CD4-positive, alpha-beta memory T cell (primary cell): ENCODE results near the gene TBRG4. TPM values are rescaled to one million over a fixed set of nuclear protein-coding genes. Genes with fewer than 3 reads are reported as not detected.
"Not testable (repeated sequence)": the region's sequence is repeated elsewhere in the genome, so short reads cannot be mapped to it uniquely, and the experiment has no call there.

Experiments
- CTCF ChIA-PET: fragments of 350-600 bp; sonication (Branson Sonifier 250); formaldehyde crosslinking; loops from one replicate; lab custom pipeline; 2021; ENCODE audit warnings: inconsistent platforms; ENCODE audit not compliant: partially characterized antibody; lab: Charles Lee
- POLR2A ChIA-PET: fragments of 350-600 bp; sonication (Branson Sonifier 250); formaldehyde crosslinking; loops from one replicate; lab custom pipeline; 2021; ENCODE audit not compliant: partially characterized antibody; lab: Charles Lee
- DNase-seq, 5 donors: peaks; one replicate each; pipeline versions ENCODE4 v3.0.0 to v3.0.0-alpha.2; 2020 to 2022; ENCODE audit warnings: mixed read lengths in 1 of 5
- H3K27ac ChIP-seq: one replicate; pipeline ENCODE4 v1.7.0; 2013; ENCODE audit warnings: low read depth, low read length
- H3K27me3 ChIP-seq: 2 replicates; pipeline ENCODE4 v1.7.0; 2013; ENCODE audit warnings: mild to moderate bottlenecking, low read length, moderate library complexity; ENCODE audit not compliant: insufficient read depth
- H3K36me3 ChIP-seq: 2 replicates; pipeline ENCODE4 v1.7.0; 2013; ENCODE audit warnings: mild to moderate bottlenecking, low read length, moderate library complexity; ENCODE audit not compliant: insufficient read depth
- H3K4me1 ChIP-seq: 2 replicates; pipeline ENCODE4 v1.7.0; 2013; ENCODE audit warnings: mild to moderate bottlenecking, low read length, moderate library complexity; ENCODE audit not compliant: insufficient read depth
- H3K4me3 ChIP-seq, 2 donors: one replicate each; pipeline ENCODE4 v1.7.0; 2013; ENCODE audit warnings: low read length in 2 of 2, mild to moderate bottlenecking in 1 of 2
- H3K9me3 ChIP-seq, 2 donors: one replicate each; pipeline ENCODE4 v1.7.0; 2013; ENCODE audit warnings: low read length in 2 of 2, control low read depth in 1 of 2; ENCODE audit not compliant: control insufficient read depth in 1 of 2
- H3K27ac Mint-ChIP-seq, 7 donors: one replicate each; pipeline ENCODE4 v1.8.0; 2020 to 2021; ENCODE audit warnings: mixed read lengths in 7 of 7, mild to moderate bottlenecking in 6 of 7, inconsistent platforms in 3 of 7, moderate library complexity in 3 of 7
- H3K27me3 Mint-ChIP-seq, 2 donors: one replicate each; pipeline ENCODE4 v1.8.0; 2020 to 2021; ENCODE audit warnings: mixed read lengths in 2 of 2
- H3K36me3 Mint-ChIP-seq, 2 donors: one replicate each; pipeline ENCODE4 v1.8.0; 2020 to 2021; ENCODE audit warnings: mixed read lengths in 2 of 2, inconsistent platforms in 1 of 2, mild to moderate bottlenecking in 1 of 2
- H3K4me1 Mint-ChIP-seq, 4 donors: one replicate each; pipeline ENCODE4 v1.8.0; 2020 to 2021; ENCODE audit warnings: mixed read lengths in 4 of 4, mild to moderate bottlenecking in 1 of 4
- H3K4me3 Mint-ChIP-seq, 8 donors: one replicate each; pipeline ENCODE4 v1.8.0; 2020 to 2021; ENCODE audit warnings: mixed read lengths in 8 of 8, mild to moderate bottlenecking in 7 of 8, moderate library complexity in 6 of 8, inconsistent platforms in 3 of 8
- H3K9me3 Mint-ChIP-seq, 8 donors: one replicate each; pipeline ENCODE4 v1.8.0; 2020 to 2021; ENCODE audit warnings: mixed read lengths in 8 of 8, mild to moderate bottlenecking in 5 of 8, inconsistent platforms in 3 of 8, moderate library complexity in 1 of 8
- intact Hi-C: fragments of 100-400 bp; cut with micrococcal nuclease; formaldehyde crosslinking; loops from one replicate; pipeline ENCODE4 v1.15.1; 2023
- polyA plus RNA-seq, 2 donors: library from polyadenylated mRNA; unstranded; fragments of 300-500 nt; fragmentation: Illumina TruSeq; gene quantifications; one replicate each; pipeline ENCODE4 v1.2.3, GENCODE V29; 2021
- total RNA-seq, 2 experiments: library from RNA; stranded (reverse); gene quantifications; one replicate each; pipeline ENCODE4 v1.2.3, GENCODE V29; 2021

Gene TBRG4
- total and polyA plus RNA-seq, 4 experiments from 2014 or later, result 48.5 to 129 (median 84.3) TPM

- Mint-ChIP-seq H3K27me3 (peaks cover 11 to 29% of the 10 kb centered on the region in 2 donors), H3K4me1 (peaks cover 2 to 9% (median 7%) of the 10 kb centered on the region in 4 donors), H3K4me3 (peak overlapping the region in 4 of 8 donors; percentile 23 to 55 (median 38)), H3K9me3 (no peaks in the 10 kb centered on the region), H3K36me3 (no peaks in the 10 kb centered on the region), H3K27ac (peak overlapping the region in 1 of 7 donors; percentile 60)
- H3K9me3 ChIP-seq, result no peaks in the 10 kb centered on the region
- intact Hi-C loops, result no loop called here
- CTCF ChIA-PET, result interaction anchor here (5.5 kb wide), 1 partner anchor 103 kb away, joined by 40 read pairs; no protein-coding TSS in a partner anchor
- POLR2A ChIA-PET, result no interaction called here
- H3K27me3 ChIP-seq, result peaks cover 6% of the 10 kb centered on the region
- DNase-seq, result no peak
- H3K36me3 ChIP-seq, result no peaks in the 10 kb centered on the region
- no peaks in the 10 kb centered on the region for H3K4me1 ChIP-seq
- H3K27ac ChIP-seq, result no peak overlapping the region
- H3K4me3 ChIP-seq, result no peak overlapping the region
Measured at GRCh38 chr7:45157286-45157652, 45.8 kb upstream of the TBRG4 start.

- DNase-seq, result no peak
- Histone ChIP-seq H3K9me3 (no peaks in the 10 kb centered on the region), H3K4me1 (no peaks in the 10 kb centered on the region), H3K4me3 (no peak overlapping the region), H3K36me3 (no peaks in the 10 kb centered on the region), H3K27ac (no peak overlapping the region), H3K27me3 (peaks cover 6% of the 10 kb centered on the region)
- Mint-ChIP-seq H3K27me3 (peaks cover 11 to 29% of the 10 kb centered on the region in 2 donors), H3K36me3 (no peaks in the 10 kb centered on the region), H3K4me3 (peak overlapping the region in 4 of 8 donors; percentile 23 to 55 (median 43)), H3K9me3 (no peaks in the 10 kb centered on the region), H3K4me1 (peaks cover 2 to 9% (median 7%) of the 10 kb centered on the region in 4 donors), H3K27ac (peak overlapping the region in 1 of 7 donors; percentile 60)
- CTCF ChIA-PET, result interaction anchor here (5.5 kb wide), 1 partner anchor 103 kb away, joined by 40 read pairs; no protein-coding TSS in a partner anchor
- intact Hi-C loops, result no loop called here
- POLR2A ChIA-PET, result no interaction called here
Measured at GRCh38 chr7:45156516-45157272, 45.2 kb upstream of the TBRG4 start.

- ChIA-PET CTCF (interaction anchor here (5.5 kb wide), 1 partner anchor 104 kb away, joined by 40 read pairs; no protein-coding TSS in a partner anchor), POLR2A (no interaction called here)
- Histone ChIP-seq H3K4me1 (no peaks in the 10 kb centered on the region), H3K9me3 (no peaks in the 10 kb centered on the region), H3K27ac (no peak overlapping the region), H3K4me3 (no peak overlapping the region), H3K27me3 (peaks cover 6% of the 10 kb centered on the region), H3K36me3 (no peaks in the 10 kb centered on the region)
- peaks cover 0 to 8% (median 7%) of the 10 kb centered on the region in 4 donors for H3K4me1 Mint-ChIP-seq
- H3K36me3 Mint-ChIP-seq, result no peaks in the 10 kb centered on the region
- intact Hi-C loops, result no loop called here
- no peak overlapping the region for H3K27ac Mint-ChIP-seq
- peaks cover 11 to 29% of the 10 kb centered on the region in 2 donors for H3K27me3 Mint-ChIP-seq
- DNase-seq, result no peak
- H3K4me3 Mint-ChIP-seq, result no peak overlapping the region
- no peaks in the 10 kb centered on the region for H3K9me3 Mint-ChIP-seq
Measured at GRCh38 chr7:45155941-45156340, 44.4 kb upstream of the TBRG4 start.

GRCh38 chr7:45155357-45155900, 43.9 kb upstream of the TBRG4 start:
- ChIA-PET CTCF (interaction anchor here (5.5 kb wide), 1 partner anchor 105 kb away, joined by 40 read pairs; no protein-coding TSS in a partner anchor), POLR2A (no interaction called here)
- no peaks in the 10 kb centered on the region for H3K9me3 ChIP-seq
- Mint-ChIP-seq H3K27me3 (peaks cover 11 to 32% of the 10 kb centered on the region in 2 donors), H3K4me3 (no peak overlapping the region), H3K9me3 (no peaks in the 10 kb centered on the region), H3K27ac (no peak overlapping the region), H3K4me1 (peaks cover 0 to 8% (median 7%) of the 10 kb centered on the region in 4 donors), H3K36me3 (no peaks in the 10 kb centered on the region)
- H3K4me3 ChIP-seq, result no peak overlapping the region
- peaks cover 6% of the 10 kb centered on the region for H3K27me3 ChIP-seq
- intact Hi-C loops, result no loop called here
- no peaks in the 10 kb centered on the region for H3K36me3 ChIP-seq
- no peak overlapping the region for H3K27ac ChIP-seq
- no peak for DNase-seq
- no peaks in the 10 kb centered on the region for H3K4me1 ChIP-seq

DNA sequence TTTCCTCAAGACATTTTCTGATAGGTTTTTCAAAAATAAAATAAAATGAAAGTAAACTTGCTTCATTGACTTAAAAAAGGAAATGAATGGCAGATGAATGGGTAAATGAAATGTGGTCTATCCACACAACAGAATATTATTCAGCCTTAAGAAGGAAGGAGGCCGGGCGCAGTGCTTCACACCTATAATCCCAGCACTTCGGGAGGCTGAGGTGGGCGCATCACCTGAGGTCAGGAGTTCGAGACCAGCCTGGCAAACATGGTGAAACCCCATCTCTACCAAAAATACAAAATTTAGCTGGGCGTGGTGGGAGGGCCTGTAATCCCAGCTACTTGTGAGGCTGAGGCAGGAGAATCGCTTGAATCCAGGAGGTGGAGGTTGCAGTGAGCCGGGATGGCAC, 42.4 kb upstream of the TBRG4 start:
- H3K4me1 ChIP-seq, H3K4me3 Mint-ChIP-seq, H3K36me3 ChIP-seq, H3K4me3 ChIP-seq, H3K27me3 ChIP-seq, POLR2A ChIA-PET, intact Hi-C loops, DNase-seq, H3K27ac ChIP-seq, H3K9me3 Mint-ChIP-seq, H3K36me3 Mint-ChIP-seq, H3K27ac Mint-ChIP-seq, H3K4me1 Mint-ChIP-seq, H3K9me3 ChIP-seq: not testable (repeated sequence)
- CTCF ChIA-PET, result interaction anchor here (0.7 to 5.5 kb wide), 5 partner anchors 9 to 639 kb away, joined by 3 to 40 read pairs (median 3); no protein-coding TSS in a partner anchor
- H3K27me3 Mint-ChIP-seq, result peaks cover 14 to 37% of the 10 kb centered on the region in 2 donors

DNA sequence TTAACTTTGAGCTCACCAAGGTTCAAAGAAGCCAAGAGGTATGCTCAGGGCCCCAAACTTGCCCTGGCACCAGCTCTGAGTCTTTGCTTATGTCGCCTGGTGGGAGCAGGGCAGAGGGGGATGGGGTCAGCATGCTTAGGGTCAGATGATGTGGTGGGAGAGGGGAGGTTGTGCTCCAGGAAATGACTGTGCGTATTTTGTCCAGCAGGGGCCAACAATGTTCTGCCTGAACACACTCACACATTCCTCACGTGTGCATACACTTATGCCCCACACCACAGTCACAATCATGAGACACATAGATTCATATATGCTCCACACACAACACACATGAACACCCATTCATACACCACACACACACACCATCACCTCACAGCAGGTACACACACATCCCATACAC, 41.7 kb upstream of the TBRG4 start:
- Histone ChIP-seq H3K4me3 (no peak overlapping the region), H3K36me3 (no peaks in the 10 kb centered on the region), H3K9me3 (no peaks in the 10 kb centered on the region), H3K27me3 (peaks cover 6% of the 10 kb centered on the region), H3K4me1 (no peaks in the 10 kb centered on the region), H3K27ac (no peak overlapping the region)
- Mint-ChIP-seq H3K27ac (peak overlapping the region in 1 of 7 donors; percentile 23), H3K9me3 (no peaks in the 10 kb centered on the region), H3K36me3 (no peaks in the 10 kb centered on the region), H3K4me1 (peaks cover 0 to 6% (median 3%) of the 10 kb centered on the region in 4 donors), H3K4me3 (no peak overlapping the region), H3K27me3 (peaks cover 14 to 36% of the 10 kb centered on the region in 2 donors)
- CTCF ChIA-PET, result interaction anchor here (2.9 to 5.5 kb wide), 2 partner anchors 107 kb away, joined by 18 to 40 read pairs; no protein-coding TSS in a partner anchor
- intact Hi-C loops, result no loop called here
- DNase-seq, result no peak
- POLR2A ChIA-PET, result no interaction called here

- H3K27ac ChIP-seq, result no peak overlapping the region
- H3K9me3 Mint-ChIP-seq, result no peaks in the 10 kb centered on the region
- peak overlapping the region in 1 of 7 donors; percentile 29 for H3K27ac Mint-ChIP-seq
- intact Hi-C loops, result no loop called here
- peaks cover 0 to 3% (median 1%) of the 10 kb centered on the region in 4 donors for H3K4me1 Mint-ChIP-seq
- ChIA-PET POLR2A (interaction anchor here (0.7 kb wide), 1 partner anchor 109 kb away, joined by 3 read pairs; no protein-coding TSS in a partner anchor), CTCF (interaction anchor here (2.9 kb wide), 1 partner anchor 108 kb away, joined by 18 read pairs; no protein-coding TSS in a partner anchor)
- no peak overlapping the region for H3K4me3 Mint-ChIP-seq
- no peaks in the 10 kb centered on the region for H3K4me1 ChIP-seq
- no peak overlapping the region for H3K4me3 ChIP-seq
- no peaks in the 10 kb centered on the region for H3K36me3 Mint-ChIP-seq
- H3K27me3 ChIP-seq, result peaks cover 5% of the 10 kb centered on the region
- peaks cover 10 to 32% of the 10 kb centered on the region in 2 donors for H3K27me3 Mint-ChIP-seq
- no peaks in the 10 kb centered on the region for H3K36me3 ChIP-seq
- no peak for DNase-seq
- H3K9me3 ChIP-seq, result no peaks in the 10 kb centered on the region
Measured at GRCh38 chr7:45151967-45152366, 40.5 kb upstream of the TBRG4 start.
